SK-N-MC (cell line): ENCODE data around the gene KCNMA1.

Source experiments
- EZH2 ChIP-seq: fragments of 200-600 bp; sonication (generic); IDR thresholded peaks from one replicate; pipeline ENCODE4 v1.6.1; 2017; ENCODE audit warnings: antibody characterized with exemption
- FOXP2 ChIP-seq: optimal IDR thresholded peaks from 2 replicates; pipeline ENCODE3; 2011; ENCODE audit warnings: mild to moderate bottlenecking, moderate library complexity; ENCODE audit not compliant: insufficient read depth; ENCODE audit errors: extremely low read length, control extremely low read depth
- POLR2AphosphoS5 ChIP-seq: IDR thresholded peaks from 2 replicates; pipeline ENCODE4 v1.6.1; 2012; ENCODE audit warnings: mild to moderate bottlenecking, low read depth, low read length, borderline replicate concordance

DNA sequence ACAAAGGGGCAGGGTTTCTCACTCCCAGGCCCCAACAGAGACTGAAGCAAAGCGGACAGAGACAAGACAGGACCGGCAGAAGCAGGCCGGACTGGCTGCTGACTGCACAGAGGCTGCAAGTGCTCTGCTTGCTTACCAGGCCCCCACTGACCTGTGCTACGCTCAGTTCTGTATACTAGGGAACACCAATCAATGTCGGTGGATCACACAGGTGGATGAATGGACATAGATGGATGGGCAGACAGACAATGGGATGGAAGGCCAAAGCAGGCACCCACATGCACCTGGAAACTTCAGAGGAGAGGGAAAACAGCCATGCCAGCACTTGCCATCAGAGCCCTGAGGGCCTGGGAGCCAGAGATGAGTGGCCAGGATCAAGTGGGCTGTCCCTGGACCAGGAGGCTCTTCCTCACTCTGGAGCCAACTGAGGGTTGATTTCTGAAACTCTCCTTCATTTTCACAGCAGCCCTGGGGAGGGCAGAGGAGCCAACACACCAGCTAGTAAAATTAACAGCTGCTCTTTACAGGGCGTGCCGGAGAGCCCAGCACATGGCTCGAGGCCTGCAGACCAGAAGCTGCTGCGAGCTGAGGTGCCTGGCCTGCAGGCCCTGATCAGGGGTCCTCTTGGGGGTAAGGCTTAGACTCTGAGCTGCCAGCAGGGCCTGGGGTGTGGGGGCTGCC lies 243.6 kb downstream of the KCNMA1 start:
- TF ChIP-seq POLR2AphosphoS5 (no peak), EZH2 (no peak), FOXP2 (no peak)
